CD4-positive, alpha-beta T cell treated with Interferon alpha-2 for 1 hour (primary cell): Measurements from ENCODE around the gene RUSC1.
"Not testable (repeated sequence)": the region's sequence is repeated elsewhere in the genome, so short reads cannot be mapped to it uniquely, and the experiment has no call there.

Experiments
- DNase-seq, 2 donors: peaks; one replicate each; pipeline ENCODE4 v3.0.0-alpha.2; 2020 to 2022

The RUSC1 gene

DNA sequence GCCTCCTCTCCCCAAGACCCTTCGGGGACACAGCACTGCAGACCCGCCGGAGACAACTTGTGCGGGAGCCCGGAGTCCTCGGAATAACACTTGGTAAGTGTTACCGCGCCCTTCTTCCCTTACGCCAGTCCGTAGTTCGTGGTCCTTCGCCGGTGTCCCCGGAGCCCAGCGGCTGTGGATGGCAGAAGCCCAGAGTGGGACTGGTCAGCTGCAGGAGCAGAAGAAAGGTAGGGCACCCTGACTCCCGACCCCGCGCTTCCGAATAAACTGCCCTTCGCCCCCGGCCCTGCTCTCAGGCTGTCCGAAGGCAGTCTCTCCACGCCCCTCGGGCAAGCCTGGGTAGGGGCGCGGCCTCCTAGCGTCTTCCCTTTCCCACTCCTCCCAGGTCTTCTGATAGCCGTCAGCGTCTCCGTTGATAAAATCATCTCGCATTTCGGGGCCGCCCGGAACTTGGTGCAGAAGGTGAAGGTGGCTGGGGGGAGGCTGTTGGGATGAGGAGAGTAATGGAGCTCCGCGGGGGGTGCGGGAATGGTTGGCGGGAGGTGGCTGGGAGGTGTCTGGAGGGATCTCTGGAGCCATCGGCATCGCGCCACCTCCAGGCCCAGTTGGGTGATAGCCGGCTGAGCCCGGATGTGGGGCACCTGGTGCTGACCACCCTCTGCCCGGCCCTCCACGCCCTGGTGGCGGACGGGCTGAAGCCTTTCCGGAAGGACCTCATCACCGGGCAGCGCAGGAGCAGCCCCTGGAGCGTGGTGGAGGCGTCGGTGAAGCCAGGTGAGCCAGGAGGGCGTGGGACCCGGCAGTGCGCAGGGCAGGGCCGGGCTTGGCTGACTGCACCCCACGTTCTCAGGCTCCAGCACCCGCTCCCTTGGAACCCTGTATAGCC is 4.3 kb downstream of the RUSC1 start:
- DNase-seq: no peak

DNA sequence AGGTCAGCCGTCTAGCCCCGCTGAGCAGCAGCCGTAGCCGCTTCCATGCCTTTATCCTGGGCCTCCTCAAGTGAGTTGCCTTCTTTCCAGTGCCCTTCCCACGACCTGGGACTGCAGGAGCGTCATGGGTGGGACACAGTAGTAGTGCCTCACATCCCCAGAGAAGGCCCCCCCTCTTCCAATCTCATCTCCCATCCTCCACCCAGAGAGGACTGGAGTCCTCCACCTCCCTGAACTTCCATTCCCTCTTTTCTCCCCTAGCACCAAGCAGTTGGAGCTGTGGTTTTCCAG is 4.9 kb downstream of the RUSC1 start:
- no peak for DNase-seq

DNA sequence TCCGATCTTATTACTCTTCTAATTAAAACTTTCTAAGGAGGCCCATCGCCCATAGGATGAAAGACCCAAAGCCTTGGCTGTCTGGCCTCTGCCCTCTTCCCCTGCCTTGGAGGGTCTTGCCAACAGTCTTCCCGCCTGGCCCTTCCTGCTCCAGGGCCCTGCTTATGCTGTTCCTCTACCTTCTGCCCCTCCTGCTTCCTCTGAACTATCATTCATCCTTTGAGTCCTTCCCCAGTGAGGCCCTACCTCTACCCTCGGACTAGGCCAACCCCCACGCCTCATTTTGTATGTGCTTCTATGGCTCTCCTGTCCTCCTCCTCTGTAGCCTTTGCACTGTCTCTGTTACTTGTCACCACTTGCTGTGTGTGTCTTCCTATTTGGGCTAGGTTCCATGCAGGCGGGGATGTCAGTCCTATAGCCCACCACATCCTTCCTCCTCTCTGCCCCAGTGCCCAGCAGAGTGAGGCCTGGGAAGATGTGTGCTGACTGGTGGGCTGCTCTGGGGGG is 5.4 kb downstream of the RUSC1 start:
- no peak for DNase-seq

DNA sequence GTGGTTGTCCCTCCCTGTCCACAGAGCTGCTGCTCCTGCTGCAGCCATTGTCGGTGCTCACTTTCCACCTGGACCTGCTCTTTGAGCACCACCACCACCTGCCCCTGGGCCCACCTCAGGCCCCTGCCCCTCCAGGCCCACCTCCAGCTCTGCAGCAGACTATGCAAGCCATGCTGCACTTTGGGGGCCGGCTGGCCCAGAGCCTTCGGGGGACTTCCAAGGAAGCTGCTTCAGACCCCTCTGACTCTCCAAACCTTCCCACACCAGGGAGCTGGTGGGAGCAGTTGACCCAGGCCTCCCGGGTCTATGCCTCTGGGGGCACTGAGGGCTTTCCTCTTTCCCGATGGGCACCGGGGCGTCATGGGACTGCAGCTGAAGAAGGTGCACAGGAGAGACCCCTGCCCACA is 5.9 kb downstream of the RUSC1 start:
- DNase-seq: no peak

DNA sequence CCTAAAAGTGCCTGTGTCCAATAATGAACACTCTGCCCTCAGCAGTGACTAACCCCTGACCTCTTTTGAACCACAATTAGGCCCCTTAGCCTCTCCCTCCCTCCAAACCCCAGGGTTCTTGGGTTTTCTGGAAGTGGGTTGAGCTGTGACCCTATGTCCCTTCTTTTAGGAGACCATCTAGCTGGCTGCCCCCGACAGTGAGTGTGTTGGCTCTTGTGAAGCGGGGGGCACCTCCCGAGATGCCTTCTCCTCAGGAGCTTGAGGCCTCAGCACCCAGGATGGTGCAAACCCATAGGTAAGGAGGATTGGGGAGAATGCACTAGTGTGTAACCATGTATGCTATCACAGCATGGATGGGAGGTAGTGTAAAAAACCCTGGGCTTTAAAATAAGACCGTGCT is 7.3 kb downstream of the RUSC1 start:
- DNase-seq: no peak

DNA sequence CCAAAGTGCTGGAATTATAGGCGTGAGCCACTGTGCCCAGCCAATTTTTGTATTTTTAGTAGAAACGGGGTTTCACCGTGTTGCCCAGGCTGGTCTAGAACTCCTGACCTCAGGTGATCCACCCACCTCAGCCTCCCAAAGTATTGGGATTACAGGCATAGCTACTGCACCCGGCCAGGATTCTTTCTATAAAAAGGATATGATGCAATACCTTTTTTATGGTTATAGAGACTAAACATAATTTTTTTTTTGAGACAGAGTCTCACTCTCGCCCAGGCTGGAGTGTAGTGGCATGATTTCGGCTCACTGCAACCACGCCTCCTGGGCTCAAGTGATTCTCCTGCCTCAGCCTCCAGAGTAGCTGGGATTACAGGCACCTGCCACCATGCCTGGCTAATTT is 8.2 kb downstream of the RUSC1 start:
- not testable (repeated sequence) for DNase-seq

DNA sequence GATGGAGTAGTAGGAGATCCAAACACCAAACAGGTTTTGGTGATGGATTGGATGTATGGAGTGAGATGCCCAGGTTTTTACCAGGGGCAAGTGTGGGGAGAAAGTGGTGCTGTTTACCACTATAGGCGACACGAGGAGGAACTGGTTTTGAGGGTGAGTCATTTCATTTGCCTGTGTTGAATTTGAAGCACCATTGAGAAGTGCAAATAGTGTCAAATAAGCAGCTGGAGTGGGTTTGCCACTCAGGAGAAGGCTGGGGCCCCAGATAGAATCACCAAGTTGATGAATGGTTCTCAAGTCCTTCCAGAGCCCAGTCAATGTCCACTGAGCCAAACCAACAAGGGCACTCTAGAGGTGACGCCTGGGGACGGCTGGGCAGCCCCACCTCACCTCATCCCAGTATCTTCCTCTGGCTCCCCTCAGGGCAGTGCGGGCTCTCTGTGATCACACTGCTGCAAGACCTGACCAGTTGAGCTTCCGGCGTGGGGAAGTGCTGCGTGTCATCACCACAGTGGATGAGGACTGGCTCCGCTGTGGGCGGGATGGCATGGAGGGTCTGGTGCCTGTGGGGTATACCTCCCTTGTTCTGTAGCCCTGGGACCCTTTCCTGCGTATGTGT is 9.4 kb downstream of the RUSC1 start:
- DNase-seq: no peak

DNA sequence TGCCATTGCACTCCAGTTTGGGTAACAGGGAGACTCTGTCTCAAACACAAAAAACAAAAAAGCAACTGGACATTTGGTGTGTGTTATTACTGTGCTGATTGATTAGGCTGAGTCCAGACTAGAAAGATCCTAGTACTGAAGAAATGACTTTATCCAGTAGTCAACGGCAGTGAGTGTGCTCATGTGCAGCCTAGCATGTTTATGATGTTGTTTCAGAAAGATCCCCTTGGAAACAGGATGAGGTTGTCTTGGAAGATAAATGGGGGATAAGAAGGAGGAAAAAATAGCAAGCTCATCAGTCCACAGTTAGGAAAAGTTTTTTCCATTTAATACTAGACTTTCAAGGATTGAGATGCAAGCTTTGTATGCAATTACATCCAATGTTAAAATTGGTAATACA is 14.3 kb downstream of the RUSC1 start:
- no peak for DNase-seq

DNA sequence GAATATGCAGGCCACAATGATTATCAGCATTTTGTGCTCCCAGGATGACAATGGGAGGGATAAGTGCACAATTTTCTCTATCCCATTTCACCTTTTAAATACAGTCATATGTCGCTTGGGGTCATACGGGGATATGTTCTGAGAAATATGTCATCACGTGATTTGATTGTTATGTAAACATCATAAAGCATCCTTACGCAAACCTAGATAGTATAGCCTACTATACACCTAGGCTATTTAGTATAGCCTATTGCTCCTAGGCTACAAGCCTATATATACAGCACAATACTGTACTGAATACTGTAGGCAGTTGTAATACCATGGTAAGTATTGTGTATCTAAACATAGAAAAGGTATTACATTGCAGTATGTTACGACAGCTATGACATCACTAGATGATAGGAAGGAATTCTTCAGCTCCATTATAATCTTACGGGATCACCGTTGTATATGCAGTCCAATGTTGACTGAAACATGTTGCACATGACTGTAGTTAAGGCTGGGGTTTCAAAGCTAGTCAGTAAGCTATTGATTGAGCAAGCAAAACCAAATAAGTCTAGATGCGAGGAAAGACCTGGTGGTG is 18.9 kb downstream of the RUSC1 start:
- no peak for DNase-seq

DNA sequence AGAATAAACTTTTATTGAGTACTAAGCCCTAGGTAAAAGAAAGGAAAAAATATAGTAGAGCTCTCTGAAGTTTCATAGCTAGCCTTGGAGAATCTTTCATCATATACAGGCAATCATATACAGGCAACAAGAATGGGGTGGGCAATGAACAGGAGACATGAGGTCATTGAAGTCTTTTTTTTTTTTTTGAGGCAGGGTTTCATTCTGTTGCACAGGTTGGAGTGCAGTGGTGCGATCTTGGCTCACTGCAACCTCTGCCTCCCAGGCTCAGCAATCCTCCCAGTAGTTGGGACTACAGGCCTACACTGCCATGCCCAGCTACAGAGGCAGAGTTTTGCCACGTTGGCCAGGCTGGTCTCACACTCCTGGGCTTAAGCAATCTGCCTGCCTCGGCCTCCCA is 22.1 kb downstream of the RUSC1 start:
- DNase-seq: no peak

DNA sequence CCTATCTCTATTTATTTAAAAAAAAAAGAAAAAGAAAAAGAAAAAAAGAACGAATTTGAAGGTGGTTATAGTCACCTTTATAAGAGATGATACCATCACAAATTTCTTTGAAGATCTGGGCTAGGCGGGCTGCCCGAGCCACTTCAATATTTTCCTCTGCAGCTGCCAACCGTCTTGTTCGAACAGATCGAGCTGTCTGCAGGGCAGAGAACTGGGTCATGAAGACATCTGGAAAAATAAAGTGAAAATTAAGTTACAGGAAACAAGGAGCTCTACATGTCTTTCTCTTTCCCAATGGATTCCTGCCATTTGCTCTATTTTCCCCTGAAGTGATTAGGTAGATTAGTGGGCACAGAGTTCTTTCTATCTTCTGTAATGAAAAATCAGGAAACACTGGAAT is 31.9 kb downstream of the RUSC1 start:
- no peak for DNase-seq

DNA sequence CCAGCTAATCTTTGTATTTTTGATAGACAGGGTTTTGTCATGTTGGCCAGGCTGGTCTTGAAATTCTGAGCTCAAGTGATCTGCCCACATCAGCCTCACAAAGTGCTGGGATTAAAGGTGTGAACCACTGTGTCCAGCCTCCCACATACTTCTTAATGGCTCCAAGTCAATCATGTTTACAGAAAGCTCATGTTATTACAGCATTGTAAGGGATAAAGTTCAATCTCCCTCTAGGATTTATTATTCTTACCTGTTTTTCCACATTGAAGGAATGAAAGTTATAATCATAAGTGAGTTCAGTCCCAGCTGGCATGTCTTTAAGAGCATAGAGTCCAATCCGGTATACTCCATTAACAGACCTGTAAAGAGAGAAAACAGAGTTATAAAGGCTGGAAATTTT is 39.4 kb downstream of the RUSC1 start:
- DNase-seq: no peak

DNA sequence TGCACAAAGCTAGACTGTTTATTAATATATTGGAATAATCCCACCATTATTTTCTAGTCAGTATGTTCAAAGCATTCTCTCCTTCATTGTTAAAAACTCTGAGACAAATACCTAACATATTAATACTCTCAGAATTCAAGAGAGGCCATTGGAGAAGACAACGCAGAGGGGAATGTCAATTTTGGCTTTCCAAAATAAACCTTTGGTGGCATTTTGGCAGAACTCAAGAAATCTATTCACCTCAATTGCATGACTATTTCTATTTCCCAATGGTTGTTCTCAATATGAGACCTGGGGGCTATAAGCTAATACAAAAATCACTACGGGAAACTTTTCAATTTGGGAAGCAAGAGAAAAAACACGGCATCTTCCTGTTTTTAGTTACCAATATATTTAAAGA is 58.5 kb downstream of the RUSC1 start:
- no peak for DNase-seq

DNA sequence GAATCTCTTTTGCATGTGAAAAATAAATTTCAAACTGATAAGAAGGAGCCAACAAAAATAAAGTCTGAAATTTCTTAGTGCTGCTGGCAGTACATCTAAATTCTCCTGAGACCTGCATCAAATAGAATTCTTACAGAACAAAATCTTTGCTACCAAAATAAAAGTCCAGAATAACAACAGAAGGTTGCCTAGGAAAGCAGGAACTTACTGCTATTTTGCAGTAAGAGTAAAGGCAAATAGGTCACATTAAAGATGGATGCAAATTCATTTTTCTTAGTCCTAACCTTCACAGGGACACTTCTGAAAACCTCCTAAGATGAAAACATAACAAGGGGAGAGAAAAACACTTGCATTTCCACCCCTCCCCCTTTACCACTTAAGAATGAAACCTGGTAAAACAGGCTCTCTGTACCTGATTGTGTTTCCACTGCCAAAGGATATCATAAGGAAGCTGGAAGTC is 59.0 kb downstream of the RUSC1 start:
- peak in 1 of 2 donors; percentile 2 for DNase-seq
